HepG2 (cell line): ENCODE measurements around the gene BZW1. TPM values are rescaled to one million over a fixed set of nuclear protein-coding genes. Genes with fewer than 3 reads are reported as not detected.

Source experiments
- ATAC-seq: fragments of 200-7000 bp; cut with Tn5 transposase; 3 replicates; pipeline ENCODE4 v1.9.1; 2020; ENCODE audit warnings: mild to moderate bottlenecking, moderate library complexity
- BruUV-seq: library from RNA; stranded (reverse); fragments of 400-500 nt; replicated peaks from 2 replicates; lab custom pipeline; 2021; lab: Mats Ljungman, UMichigan
- CTCF ChIA-PET: fragments of 300-600 bp; formaldehyde crosslinking; extraction: SDS; loops from one replicate; lab custom pipeline; 2021; ENCODE audit warnings: low total read pairs, inconsistent platforms, low intra/inter-chr PET ratio; lab: Yijun Ruan, JAX
- POLR2A ChIA-PET: fragments of 350-600 bp; sonication (Branson Sonifier 250); formaldehyde crosslinking; loops from one replicate; lab custom pipeline; 2020; ENCODE audit warnings: antibody characterized with exemption, inconsistent platforms; lab: Yijun Ruan, JAX
- DNase-seq: peaks from one replicate; pipeline ENCODE4 v3.0.0-alpha.2; 2015; ENCODE audit warnings: low spot score
- FAIRE-seq: peaks from 3 replicates; lab custom pipeline; 2011; peaks lifted over from hg19 to GRCh38; lab: Jason Lieb, UNC
- H2AFZ ChIP-seq: one replicate; pipeline ENCODE4 v1.6.1; 2011; ENCODE audit warnings: low read length, inconsistent platforms
- H3K27ac ChIP-seq: fragments of 300-600 bp; 3 replicates; pipeline ENCODE4 v1.8.0; 2011; ENCODE audit warnings: mixed run types, mild to moderate bottlenecking, mixed read lengths, low read length, inconsistent platforms; ENCODE audit not compliant: insufficient read depth; ENCODE audit errors: extremely low read length
- H3K27me3 ChIP-seq, 2 experiments: fragments of 200-600 bp in 1 of 2; 2 replicates in 1 of 2; 3 replicates in 1 of 2; pipeline versions ENCODE4 v1.6.0 to v1.8.0; 2011; ENCODE audit warnings: low read length in 2 of 2, mild to moderate bottlenecking in 2 of 2, moderate library complexity in 2 of 2, inconsistent platforms in 1 of 2; ENCODE audit not compliant: insufficient read depth in 2 of 2, control insufficient read depth in 1 of 2
- H3K36me3 ChIP-seq, 2 experiments: fragments of 200-600 bp in 1 of 2; replicated peaks in 1 of 2; 2 replicates in 1 of 2; 3 replicates in 1 of 2; pipeline versions ENCODE4 v1.5.1 to v1.8.0; 2011; ENCODE audit warnings: low read length in 2 of 2, inconsistent platforms in 1 of 2; ENCODE audit not compliant: insufficient read depth in 2 of 2, control insufficient read depth in 1 of 2
- H3K4me1 ChIP-seq: 2 replicates; pipeline ENCODE4 v1.5.1; 2012; ENCODE audit warnings: low read length, inconsistent platforms; ENCODE audit not compliant: insufficient read depth
- H3K4me2 ChIP-seq: 2 replicates; pipeline ENCODE4 v1.6.0; 2011; ENCODE audit warnings: low read depth, low read length, inconsistent platforms
- H3K4me3 ChIP-seq, 3 experiments: fragments of 200-600 bp in 1 of 3; sonication (generic), shearing (Covaris generic) in 1 of 3; replicated peaks in 1 of 3; 2 replicates each; pipeline ENCODE4 v1.5.1; 2011 to 2016; ENCODE audit warnings: low read length in 3 of 3, inconsistent platforms in 2 of 3, low read depth in 2 of 3, mild to moderate bottlenecking in 2 of 3, control low read depth in 1 of 3, mixed read lengths in 1 of 3; ENCODE audit not compliant: insufficient read depth in 1 of 3
- H3K79me2 ChIP-seq: one replicate; pipeline ENCODE4 v1.6.1; 2011; ENCODE audit warnings: low read length, inconsistent platforms; ENCODE audit not compliant: insufficient read depth
- H3K9ac ChIP-seq: 2 replicates; pipeline ENCODE4 v1.6.0; 2011; ENCODE audit warnings: mild to moderate bottlenecking, low read depth, low read length, inconsistent platforms; ENCODE audit not compliant: insufficient read depth
- H3K9me3 ChIP-seq: 2 replicates; pipeline ENCODE4 v1.5.1; 2012; ENCODE audit warnings: mild to moderate bottlenecking, low read length
- H4K20me1 ChIP-seq: 2 replicates; pipeline ENCODE4 v1.6.0; 2011; ENCODE audit warnings: inconsistent platforms, mild to moderate bottlenecking, low read length, moderate library complexity; ENCODE audit not compliant: insufficient read depth
- ARHGAP35 ChIP-seq: sonication (generic); formaldehyde crosslinking; IDR thresholded peaks from 2 replicates; pipeline ENCODE4 v1.9.0; 2022; ENCODE audit warnings: mild to moderate bottlenecking, inconsistent platforms, moderate library complexity, missing genetic modification reagents, borderline replicate concordance
- CENPT ChIP-seq: sonication (generic); formaldehyde crosslinking; IDR thresholded peaks from 2 replicates; pipeline ENCODE4 v1.8.0; 2022; ENCODE audit warnings: low read depth, mild to moderate bottlenecking, moderate library complexity, missing genetic modification reagents
- DPF2 ChIP-seq: sonication (generic); formaldehyde crosslinking; IDR thresholded peaks from 2 replicates; pipeline ENCODE4 v1.4.0; 2020; ENCODE audit warnings: mild to moderate bottlenecking, low read depth, missing genetic modification reagents, borderline replicate concordance
- DZIP1 ChIP-seq: sonication (generic); formaldehyde crosslinking; IDR thresholded peaks from 2 replicates; pipeline ENCODE4 v1.5.0; 2020; ENCODE audit warnings: mild to moderate bottlenecking, missing genetic modification reagents
- NFYC ChIP-seq: IDR thresholded peaks from 2 replicates; pipeline ENCODE4 v1.6.1; 2016; ENCODE audit warnings: missing genetic modification reagents, missing compliant biosample characterization
- POLR2A ChIP-seq, 2 experiments: IDR thresholded peaks; 2 replicates each; pipeline ENCODE4 v1.6.1; 2011; ENCODE audit warnings: low read depth in 2 of 2, low read length in 2 of 2, mild to moderate bottlenecking in 1 of 2, moderate library complexity in 1 of 2; ENCODE audit not compliant: insufficient read depth in 1 of 2
- RARG ChIP-seq: sonication (generic); formaldehyde crosslinking; IDR thresholded peaks from 2 replicates; pipeline ENCODE4 v1.4.0; 2020; ENCODE audit warnings: low read depth, mild to moderate bottlenecking, missing genetic modification reagents
- SMYD3 ChIP-seq: sonication (generic); formaldehyde crosslinking; IDR thresholded peaks from 2 replicates; pipeline ENCODE4 v1.8.1; 2023; ENCODE audit warnings: mild to moderate bottlenecking, missing genetic modification reagents
- ZBTB7B ChIP-seq: sonication (generic); formaldehyde crosslinking; IDR thresholded peaks from 2 replicates; pipeline ENCODE4 v1.4.0; 2020; ENCODE audit warnings: missing genetic modification reagents
- ZNF121 ChIP-seq: sonication (generic); formaldehyde crosslinking; IDR thresholded peaks from 2 replicates; pipeline ENCODE4 v1.5.0; 2020; ENCODE audit warnings: mild to moderate bottlenecking, missing genetic modification reagents
- WGBS: methylation state at CpG from one replicate; pipeline ENCODE4 v1.1.6; 2017; ENCODE audit warnings: low lambda C conversion rate; 5-methylcytosine and 5-hydroxymethylcytosine counted together
- in situ Hi-C: cut with HindIII; loops from 2 replicates; pipeline ENCODE4 v1.10.0; 2017; ENCODE audit warnings: low pct_unique_long_range_greater_than_20kb; ENCODE audit not compliant: extremely low pct_ligation_motif_present
- intact Hi-C: fragments of 100-400 bp; cut with micrococcal nuclease; formaldehyde crosslinking; loops from one replicate; pipeline ENCODE4 v1.10.0; 2022; ENCODE audit not compliant: unreplicated experiment
- polyA plus RNA-seq, 8 experiments: library from polyadenylated mRNA; depleted of rRNA in 3 of 8; stranded (reverse) in 7 of 8; unstranded in 1 of 8; fragments of >200 nt; fragmentation: Illumina TruSeq in 4 of 8; extraction: Trizol in 4 of 8; gene quantifications; 2 replicates each; pipeline versions ENCODE4 v1.2.1 to v1.2.3, GENCODE V29; 2011 to 2016; ENCODE audit warnings: low read depth in 4 of 8, missing spikeins in 1 of 8, mixed read lengths in 1 of 8; ENCODE audit not compliant: insufficient read depth in 1 of 8
- total RNA-seq, 5 experiments: library from RNA; depleted of rRNA; stranded (reverse); fragments of >200 nt; fragmentation: Illumina TruSeq; extraction: Trizol; gene quantifications; 2 replicates each; pipeline ENCODE4 v1.2.3, GENCODE V29; 2016; ENCODE audit warnings: low read depth in 1 of 5

Gene BZW1
- total and polyA plus RNA-seq, 2 of the 13 experiments (the other 11 are each of a cell fraction or from before 2014, with no cell fraction given), result 106 to 384 TPM

- WGBS, result 89% methylated on average over 9 of the region's 9 CpGs
- ChIA-PET CTCF (no interaction called here), POLR2A (interaction anchor here (0.7 to 4.3 kb wide), 5 partner anchors 11 to 81 kb away, joined by 3 to 15 read pairs (median 4); partner anchors contain the start of gene CLK1)
- DNase-seq (no peak), FAIRE-seq (no peak), ATAC-seq (no peak)
- Histone ChIP-seq H3K9ac (no peak overlapping the region), H3K27me3 (no peaks in the 10 kb centered on the region), H3K4me1 (no peaks in the 10 kb centered on the region), H3K79me2 (no peaks in the 10 kb centered on the region), H3K4me2 (no peak overlapping the region), H3K36me3 (no peaks in the 10 kb centered on the region; a peak in 2 of 5 replicates), H2AFZ (no peak overlapping the region), H3K9me3 (no peaks in the 10 kb centered on the region), H3K4me3 (no peak overlapping the region), H4K20me1 (no peaks in the 10 kb centered on the region), H3K27ac (no peak overlapping the region)
- TF ChIP-seq SMYD3 (CRISPR knock-in tag) (no peak), POLR2A (IDR thresholded peaks at IDR 0.05; ENCODE audit: insufficient read depth in 1 of 2, low read depth in 2 of 2, low read length in 2 of 2) (0 out of 4 replicates have a peak, but pooled peaks of 1 of the 2 experiments have one; percentile 8), CENPT (CRISPR knock-in tag) (no peak), NFYC (CRISPR knock-in tag) (no peak), ZNF121 (peak; percentile 83), DPF2 (CRISPR knock-in tag) (no peak), ARHGAP35 (CRISPR knock-in tag) (no peak), DZIP1 (no peak), ZBTB7B (no peak), RARG (no peak)
- intact Hi-C loops, result loop anchor here (5.0 kb wide), 1 partner anchor 34 kb away; the partner anchor contains the start of gene CLK1
- in situ Hi-C loops, result no loop called here
- no TSS peak for BruUV-seq
Observed at GRCh38 chr2:200828572-200829257, 17.0 kb downstream of the BZW1 start.
